ENCODE measurements around the gene SEMA5A.
A peak's percentile ranks its signal among the peaks of the same experiment; 100 is the strongest.

Gene SEMA5A

DNA sequence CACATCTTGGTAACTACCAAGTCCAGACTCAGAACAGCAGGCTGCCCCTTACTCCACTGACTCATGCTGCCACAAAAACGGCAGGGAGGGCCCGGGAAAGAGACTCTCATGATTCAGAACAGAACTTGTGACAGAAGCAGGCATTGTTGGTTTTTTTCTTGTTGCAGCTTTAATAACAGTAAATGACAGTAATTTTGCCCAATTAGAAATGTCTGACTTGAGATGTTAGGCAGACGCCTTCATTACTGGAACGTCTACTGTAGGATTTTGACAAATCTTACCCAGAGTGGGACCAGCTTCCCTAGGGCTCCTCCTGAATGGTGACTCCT, 77.9 kb downstream of the SEMA5A start:
- FAIRE-seq: no peak

DNA sequence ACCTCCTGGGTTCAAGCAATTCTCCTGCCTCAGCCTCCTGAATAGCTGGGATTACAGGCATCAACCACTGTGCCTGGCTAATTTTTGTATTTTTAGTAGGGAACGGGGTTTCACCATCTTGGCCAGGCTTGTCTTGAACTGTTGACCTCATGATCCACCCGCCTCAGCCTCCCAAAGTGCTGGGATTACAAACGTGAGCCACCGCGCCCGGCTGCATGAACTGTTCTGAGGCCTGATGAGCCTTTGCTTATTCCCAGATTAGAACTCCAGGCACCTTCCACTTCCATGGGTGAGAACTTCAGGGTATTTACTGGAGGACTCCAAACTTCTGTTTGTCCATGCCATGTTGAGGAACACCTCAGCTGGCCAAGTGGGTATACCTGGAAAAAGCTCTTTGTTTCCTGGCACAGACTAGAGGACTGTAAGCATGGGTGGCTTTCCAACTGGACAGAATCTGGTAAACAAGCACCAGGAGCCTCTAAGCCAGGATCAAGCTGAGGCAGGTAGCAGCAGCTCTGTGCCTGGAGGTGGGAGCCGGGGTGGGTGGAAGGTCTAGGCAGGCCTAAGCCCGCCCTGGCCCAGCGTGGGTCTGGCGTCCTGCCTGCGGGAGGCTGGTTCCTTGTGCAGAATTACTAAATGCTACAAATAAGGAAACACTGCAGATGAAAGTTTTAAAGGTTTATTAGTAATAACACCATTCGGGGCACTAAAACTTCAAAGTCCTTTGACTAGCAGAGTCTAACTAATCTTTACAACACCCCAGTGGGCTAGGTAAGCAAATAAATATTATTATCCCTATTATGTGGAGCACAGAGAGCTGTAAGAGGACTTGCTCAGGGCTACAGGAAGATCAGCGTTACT, 78.4 kb downstream of the SEMA5A start:
- no peak for FAIRE-seq

DNA sequence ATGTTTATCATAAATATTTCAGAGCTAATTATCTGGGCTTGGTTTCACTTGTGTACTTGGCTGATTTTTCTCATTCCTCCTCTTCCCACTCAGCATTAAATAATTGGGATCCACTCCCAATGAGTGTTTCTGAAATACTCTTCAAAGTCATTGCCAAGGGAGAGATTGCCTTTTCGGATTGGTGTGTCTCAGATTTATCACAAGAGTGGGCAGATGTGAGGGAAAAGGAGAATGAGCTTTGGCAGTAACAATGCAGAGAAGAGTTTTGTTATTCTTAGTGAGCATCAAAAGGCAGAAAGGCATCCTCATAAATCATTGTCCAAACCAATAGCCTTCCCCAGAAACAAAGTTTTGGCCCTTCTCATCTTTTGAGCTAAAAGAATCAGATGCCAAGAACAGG, 79.2 kb downstream of the SEMA5A start:
- FAIRE-seq: no peak

DNA sequence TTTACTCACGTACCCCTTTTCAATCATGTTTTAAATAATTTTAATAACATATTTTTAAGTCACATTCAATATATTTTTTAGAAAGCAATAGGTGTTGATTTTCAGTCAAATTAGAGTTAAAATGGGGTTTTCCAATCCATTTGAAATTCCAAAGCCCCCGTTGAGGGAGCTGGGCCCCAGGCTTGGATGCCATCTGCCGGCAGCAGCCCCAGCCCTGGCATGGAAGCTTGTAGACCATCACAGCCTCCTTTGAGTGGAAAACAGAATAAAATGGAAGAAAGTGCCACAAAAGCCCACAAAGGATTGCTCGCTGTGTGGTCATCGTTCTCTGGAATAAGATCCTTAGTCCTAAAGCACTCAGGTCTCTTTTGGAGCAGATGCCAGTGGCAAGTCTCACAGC, 81.4 kb downstream of the SEMA5A start:
- no peak for FAIRE-seq

DNA sequence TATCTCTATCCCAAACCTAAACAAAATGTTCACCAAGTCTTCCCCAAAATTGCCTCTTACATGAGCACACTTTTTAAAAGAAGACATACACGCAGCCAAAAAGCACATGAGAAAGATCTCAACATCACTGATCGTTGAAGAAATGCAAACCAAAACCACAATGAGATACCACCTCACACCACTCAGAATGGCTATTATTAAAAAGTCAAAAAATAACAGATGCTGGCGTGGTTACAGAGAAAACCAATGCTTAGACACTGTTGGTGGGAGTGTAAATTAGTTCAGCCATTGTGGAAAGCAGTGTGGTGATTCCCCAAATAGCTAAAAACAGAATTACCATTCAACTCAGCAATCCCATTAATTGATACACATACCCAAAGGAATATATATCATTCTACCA, 83.8 kb downstream of the SEMA5A start:
- no peak for FAIRE-seq

DNA sequence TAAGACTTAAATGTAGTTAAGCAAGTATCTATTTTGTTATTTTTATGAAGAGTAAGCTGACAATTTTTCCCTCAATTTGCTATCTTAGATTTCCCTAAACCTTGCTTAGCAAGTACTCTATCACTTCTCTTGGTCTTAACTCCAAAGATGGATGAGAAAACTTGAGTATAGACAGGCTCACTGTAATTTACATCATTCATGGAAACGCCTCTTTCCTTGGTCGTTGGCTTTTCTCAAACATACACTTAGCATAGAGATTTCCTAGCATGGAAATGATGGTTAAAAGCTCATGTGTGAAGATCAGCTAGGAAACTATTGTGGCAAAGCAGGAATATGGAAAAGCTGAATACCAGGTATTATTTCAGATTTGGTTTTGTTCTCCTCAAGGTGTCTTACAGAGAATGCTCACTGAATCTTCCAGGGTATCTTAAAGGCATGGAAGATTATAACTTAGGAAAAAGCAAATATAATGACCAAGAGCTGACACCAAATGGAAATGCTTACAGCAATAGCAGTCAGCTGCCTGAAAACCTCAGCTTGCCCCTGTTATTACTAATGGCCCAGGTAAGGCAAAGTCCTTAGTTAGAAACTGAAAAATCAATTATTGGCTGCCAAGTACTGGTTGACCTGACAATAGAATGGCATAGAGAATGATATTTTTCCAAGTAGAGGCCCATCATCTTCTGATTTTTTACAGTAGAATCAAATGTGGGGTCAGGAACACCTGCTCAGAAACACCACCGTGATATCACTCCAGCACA, 84.8 kb downstream of the SEMA5A start:
- FAIRE-seq: no peak

DNA sequence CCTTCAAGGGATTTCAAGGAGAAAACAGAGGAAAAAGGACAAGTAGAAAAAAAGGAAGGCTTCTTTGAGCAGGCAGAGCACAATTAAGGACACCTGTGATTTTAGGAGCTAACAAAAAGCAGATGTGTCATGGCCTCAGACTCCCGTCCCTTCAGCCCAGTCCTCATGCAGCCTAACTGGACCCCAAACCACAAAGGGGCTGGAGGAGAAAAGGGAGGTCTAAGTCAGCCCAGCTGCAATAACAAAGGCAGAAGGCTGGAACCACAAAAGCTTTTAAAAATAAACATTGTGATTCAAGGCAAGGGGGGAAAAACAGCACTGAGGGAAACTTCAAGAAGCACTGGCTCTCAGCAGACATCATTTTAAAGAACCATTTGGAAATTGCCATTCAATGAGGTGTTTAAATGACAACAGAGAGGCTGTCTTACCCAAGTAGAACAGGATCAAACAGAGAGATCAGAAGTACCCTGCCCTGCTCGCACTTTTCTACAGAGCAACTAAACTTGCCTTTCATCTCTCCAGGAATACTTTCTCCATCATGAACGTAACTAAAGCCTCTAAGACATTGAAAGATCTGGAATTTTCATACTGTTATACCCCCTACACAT, 89.3 kb downstream of the SEMA5A start:
- no peak for FAIRE-seq

DNA sequence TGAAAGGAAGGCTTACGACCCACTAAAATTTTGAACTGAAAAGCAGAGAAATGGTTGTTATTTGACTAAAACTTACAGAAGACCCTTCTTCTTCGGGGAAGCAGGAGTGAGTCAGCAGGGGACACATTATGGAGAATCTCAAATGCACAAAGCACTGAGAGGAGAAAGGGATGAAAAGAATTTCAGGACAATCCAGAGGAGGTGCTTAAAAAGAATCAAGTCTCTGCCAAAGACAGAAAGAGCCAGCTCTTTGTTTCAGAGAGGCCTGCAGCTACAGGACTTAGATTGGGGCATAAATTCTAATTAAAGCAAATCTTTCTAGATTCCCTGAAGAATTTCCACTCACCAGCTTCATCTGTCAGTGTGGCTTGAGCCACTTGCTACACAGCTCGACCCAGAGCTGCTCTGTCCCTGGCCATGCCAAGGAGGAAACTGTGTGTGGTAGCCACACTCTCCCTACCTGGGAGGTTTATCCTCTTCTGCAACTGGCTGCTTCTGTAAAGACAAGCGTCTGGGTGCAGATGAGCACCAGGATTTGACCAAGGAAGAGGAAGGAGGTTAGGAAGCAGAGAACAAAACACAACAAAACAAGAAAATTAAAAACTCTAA, 89.9 kb downstream of the SEMA5A start:
- FAIRE-seq: no peak

DNA sequence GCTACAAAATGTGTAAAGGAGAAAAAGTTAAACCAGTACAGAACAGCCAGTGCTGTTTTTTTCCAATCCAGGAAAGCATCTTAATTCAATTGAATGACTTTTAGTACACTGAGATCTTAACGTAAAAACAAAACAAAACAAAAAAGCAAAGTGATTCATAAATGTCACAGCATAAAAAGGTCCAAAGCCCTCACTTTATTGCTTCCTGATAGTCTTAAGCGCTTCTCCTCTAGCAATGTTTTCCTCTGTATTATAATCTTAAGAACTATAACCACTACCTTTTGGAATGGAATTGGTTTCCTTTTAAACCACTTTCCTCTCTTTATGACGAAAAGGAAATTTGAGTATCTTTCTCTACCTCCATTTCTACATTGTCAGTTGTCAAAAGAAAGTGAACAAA, 91.4 kb downstream of the SEMA5A start:
- no peak for FAIRE-seq

DNA sequence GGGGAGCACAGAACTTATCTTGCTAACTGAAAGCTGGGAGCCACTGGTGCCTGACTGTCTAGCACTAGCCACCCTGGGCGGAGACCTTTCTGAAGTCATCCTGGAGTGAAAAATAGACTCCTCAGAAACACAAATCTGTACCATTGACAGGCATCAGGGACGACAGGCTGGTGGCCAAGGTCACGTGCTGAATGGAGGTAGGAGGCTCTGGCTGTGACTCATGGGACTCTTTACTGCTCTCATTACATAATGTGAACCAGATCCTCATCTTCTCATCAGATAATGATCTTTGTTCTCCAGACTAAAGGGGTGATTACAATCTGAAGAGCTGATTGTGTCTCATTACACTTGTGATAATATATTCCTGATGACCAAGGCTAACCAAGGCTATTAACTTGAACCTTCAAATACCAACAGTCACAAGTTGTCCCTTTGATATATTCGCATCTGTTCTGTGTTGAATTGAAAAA, 91.8 kb downstream of the SEMA5A start:
- FAIRE-seq: no peak

DNA sequence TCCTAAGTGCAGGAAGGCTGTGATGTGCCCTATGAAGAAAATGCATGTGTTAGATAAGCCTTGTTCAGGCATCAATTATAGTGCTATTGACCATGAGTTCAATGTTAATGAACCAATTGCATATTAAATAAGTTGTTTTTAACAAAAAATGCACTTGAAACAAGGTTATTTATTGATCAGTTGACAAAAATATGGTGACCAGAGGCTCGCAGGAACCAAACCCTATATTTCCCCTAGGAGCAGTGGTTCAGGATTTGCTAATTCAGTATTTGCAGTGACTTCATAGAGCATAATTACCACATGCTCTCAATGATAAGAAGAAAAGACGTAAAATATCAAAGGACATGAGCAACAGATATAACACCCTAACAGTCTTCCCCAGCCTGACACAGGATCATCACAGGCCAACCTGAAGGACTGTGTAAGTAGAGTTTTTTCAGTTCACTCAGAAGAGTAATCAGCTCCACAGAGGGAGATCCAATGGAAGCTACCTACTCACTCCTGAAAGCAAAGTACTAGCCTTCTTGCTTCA, 92.3 kb downstream of the SEMA5A start:
- no peak for FAIRE-seq

DNA sequence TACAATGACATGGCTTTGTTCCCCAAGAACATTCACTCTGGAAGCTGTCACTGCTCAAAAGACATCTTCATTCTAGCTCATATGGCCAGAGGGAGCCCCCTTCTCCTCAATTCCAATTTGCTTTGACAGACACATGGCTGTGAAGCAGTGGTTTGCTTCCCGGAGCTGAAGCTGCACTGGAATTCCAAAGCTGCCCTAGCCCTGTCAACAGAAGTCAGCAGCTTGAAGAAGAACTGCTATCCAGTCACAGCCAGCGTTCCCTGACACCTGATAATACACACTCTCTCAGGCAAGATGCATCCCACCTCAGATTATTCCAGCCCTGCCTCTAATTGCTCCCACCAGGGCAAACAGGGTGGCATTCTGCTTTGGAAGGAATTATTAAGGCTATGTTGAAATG, 93.7 kb downstream of the SEMA5A start:
- FAIRE-seq: no peak

DNA sequence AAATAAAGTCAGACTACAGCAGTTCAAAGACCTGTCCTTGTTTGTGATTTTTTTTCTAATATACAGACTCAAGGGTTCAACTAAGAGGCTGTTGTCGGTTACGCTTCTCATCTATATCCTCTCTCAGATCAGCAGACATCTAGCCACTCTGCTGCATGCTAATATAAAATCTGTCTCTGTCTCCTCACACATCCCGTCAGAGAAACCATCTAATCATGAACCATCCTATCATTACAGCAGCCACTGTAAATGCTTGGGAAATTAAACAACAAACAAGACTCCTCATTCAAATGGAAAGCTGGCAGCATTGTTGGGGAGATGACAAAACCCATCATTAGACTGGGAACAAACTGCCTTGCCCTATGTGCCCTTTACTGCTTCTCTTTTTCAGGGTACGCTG, 94.8 kb downstream of the SEMA5A start:
- no peak for FAIRE-seq

DNA sequence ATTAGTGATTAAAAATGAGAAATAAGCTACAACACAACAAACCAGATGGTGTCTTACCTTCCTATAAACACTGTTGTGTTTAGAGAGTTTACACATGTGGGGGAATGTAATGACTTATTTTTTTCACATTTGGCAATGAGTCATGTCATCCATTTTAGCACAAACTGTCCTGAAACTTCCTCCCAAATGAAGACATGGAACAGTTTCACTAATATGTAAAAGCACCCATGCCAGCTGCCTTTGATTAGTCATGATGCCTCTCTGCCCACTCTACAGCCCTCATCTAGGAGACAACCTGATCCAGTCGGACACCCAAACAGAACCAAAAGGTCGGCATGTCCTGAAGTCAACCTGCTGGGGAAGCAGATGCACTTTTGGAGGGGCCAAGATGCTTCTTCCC, 98.2 kb downstream of the SEMA5A start:
- FAIRE-seq: no peak

DNA sequence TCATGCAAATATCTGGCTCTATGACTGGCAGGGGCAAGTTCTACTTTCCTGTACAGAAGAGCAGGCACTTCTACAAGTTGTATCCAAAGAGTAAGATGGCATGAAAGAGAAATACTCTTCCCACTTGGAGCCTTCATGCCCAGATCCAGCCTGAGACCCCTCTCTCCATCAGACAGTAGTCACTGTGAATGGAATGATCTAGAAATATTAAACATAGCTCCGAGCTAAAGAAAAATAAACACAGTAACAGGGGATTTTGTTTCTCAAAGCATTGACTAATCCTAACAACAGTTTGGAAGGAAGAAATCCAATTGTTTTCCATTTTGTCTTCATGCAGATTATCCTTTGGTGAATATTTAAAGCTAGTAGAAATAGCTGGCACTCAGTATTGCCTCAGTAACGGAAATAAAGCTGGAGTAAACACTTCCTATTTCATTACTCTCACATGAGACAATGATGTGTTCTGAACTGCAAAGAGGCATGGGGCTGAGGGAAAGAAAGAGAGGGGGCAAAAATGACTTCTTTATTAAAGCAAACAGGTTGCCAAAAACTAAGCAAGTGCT, 100.0 kb downstream of the SEMA5A start:
- peak; percentile 41 for FAIRE-seq

DNA sequence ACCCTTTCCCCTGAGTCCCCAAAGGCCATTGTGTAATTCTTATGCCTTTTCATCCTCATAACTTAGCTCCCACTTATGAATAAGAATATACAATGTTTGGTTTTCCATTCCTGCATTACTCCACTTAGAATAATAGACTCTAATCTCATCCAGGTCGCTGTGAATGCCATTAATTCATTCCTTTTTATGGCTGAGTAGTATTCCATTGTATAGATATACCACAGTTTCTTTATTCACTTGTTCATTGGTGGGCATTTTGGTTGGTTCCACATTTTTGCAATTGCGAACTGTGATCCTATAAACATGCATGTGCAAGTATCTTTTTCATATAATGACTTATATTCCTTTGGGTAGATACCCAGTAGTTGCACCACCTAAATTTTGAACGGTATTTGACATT, 101.5 kb downstream of the SEMA5A start:
- FAIRE-seq: no peak

DNA sequence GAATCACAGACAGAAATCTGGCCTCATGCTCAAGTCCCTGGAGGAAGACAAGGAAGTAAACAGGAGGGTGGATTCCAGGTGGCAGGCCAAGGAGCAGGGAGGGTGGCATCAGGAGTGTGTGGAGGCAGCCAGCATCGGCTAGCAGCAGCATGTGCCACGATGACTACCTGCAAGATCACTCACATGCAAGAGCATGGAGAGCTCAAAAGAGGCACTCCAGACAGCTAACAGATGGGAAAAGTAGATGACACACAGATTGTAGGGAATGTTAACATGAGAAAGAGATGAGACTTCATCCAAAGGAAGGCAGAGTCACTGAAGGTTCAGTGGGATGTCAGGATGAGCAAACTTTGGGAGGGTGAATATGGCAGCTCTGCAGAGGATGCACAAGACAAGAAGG, 104.3 kb downstream of the SEMA5A start:
- FAIRE-seq: no peak

DNA sequence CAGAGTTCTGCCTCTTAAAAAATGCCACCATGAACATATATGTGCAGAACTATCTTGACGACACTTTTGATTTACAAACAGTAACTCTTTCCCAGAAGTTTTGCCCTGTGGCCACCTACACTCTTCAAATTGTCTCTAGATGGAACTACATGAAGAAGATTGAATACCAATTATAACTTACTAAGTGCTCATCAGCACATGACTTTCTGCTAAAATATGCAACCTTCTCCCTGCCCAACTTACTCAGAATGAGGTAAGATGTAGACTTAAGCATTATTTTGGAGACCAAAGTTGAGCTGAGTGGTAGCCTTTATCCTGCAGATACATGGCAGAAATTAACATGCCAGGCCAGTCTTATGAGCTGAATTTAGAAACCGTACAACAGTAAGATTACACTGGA, 105.4 kb downstream of the SEMA5A start:
- FAIRE-seq: no peak

DNA sequence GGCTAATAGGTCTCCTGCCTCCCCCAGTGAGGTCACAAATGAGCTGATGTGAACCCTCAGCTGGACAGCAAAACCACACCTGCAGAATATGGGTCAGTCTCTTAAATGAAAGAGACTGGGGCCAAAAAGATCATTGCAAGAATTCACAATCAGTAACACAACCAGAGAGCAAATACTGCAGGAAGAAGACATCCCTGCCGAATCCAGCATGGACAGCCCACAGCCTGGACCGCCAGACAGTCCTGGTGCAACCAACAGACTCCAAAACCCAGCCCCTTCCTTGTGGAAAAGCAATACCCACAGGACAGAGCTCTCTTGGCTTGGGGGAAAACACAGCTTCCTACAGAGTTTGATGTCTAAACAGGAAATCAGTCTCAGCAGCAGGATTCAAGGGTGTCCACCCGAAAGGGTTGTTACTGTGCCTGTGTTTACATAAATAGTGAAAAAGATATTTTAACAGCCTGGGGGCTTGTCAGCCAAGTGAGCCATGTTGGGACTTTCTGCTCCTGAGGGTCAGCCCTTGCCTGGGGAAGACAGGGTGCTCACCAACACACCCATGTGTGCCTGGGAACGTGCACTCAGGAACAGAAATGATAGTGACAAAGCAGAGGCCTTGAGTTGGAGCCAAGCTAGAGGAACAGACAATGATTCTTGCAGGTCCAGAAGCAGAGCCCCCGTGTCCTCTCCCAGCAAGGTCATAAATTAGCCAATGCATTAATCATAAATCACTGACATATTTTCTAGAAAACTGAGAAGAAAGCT, 106.2 kb downstream of the SEMA5A start:
- no peak for FAIRE-seq

DNA sequence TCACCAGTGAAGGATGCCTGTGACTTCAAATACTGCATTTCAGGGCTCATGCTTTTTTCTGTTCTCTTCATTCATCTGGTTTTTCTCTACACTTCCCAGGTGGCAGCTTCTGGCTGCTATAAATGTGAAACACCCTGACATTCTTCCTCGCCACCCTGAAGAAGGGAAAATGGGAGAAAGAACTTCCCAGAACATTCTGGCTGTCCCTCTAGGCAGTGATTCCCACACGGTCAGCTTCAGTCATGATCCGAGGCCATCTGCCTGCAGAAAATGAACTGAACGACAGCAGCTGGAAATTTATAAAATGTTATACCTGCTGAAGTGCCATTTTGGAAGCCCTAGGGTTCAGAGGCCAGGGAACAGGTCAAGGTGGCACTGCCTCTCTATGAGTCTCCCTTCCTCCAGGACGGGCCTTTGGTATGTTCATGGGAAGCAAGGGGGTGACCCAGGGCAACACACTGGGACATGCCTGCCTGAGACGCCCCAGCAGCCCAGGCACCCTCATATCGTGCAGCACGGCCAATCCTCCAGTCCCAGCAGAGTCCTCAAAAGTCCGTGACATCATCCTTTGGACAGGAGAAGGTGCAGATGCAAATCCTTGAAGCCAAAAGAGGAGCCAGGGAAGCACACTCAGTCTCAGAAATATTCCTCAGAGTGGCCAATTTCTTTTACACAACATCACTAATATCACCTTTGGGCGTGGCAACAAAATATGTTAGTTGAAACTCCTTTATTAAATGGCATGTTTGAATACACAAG, 107.1 kb downstream of the SEMA5A start:
- FAIRE-seq: no peak

DNA sequence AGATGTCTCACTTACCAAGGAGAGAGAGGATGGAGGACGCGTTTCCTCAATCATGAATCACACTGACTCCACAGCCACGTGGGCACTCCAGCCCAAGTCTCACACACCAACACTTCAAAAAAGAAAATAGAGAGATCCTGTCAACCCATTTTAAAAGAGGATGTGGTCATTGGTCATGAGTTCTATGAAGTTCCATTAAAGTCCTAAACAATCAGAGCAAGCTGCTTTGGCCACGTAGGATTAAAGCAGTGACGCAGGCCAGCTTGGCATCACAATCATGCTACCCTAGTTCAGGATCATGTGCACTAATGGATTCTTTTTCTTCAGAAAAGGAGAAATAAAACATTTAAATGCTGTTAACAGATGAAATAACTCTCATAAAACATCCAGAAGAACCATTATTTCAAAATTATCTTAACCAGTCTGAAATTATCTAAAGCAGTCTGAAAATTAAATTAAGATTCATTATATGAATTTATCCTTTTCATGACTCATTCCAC, 108.1 kb downstream of the SEMA5A start:
- FAIRE-seq: no peak
